HUES6 (cell line): ENCODE measurements around the gene KCNB1.

Experiments used
- H3K27ac ChIP-seq: 2 replicates; pipeline ENCODE4 v1.7.0; 2013; ENCODE audit warnings: low read depth, mild to moderate bottlenecking, low read length, inconsistent platforms
- H3K27me3 ChIP-seq: 2 replicates; pipeline ENCODE4 v1.6.1; 2013; ENCODE audit warnings: low read length; ENCODE audit not compliant: control insufficient read depth, insufficient read depth
- H3K36me3 ChIP-seq: 2 replicates; pipeline ENCODE4 v1.6.1; 2013; ENCODE audit warnings: low read length; ENCODE audit not compliant: control insufficient read depth, insufficient read depth
- H3K4me1 ChIP-seq: 2 replicates; pipeline ENCODE4 v1.6.1; 2013; ENCODE audit warnings: low read length; ENCODE audit not compliant: control insufficient read depth, insufficient read depth
- H3K4me3 ChIP-seq: 2 replicates; pipeline ENCODE4 v1.5.1; 2013; ENCODE audit warnings: low read depth, low read length
- H3K9ac ChIP-seq: one replicate; pipeline ENCODE4 v1.6.1; 2013; ENCODE audit warnings: mild to moderate bottlenecking, low read length
- H3K9me3 ChIP-seq: 2 replicates; pipeline ENCODE4 v1.6.1; 2013; ENCODE audit warnings: low read depth, low read length; ENCODE audit not compliant: control insufficient read depth, insufficient read depth

KCNB1 gene

DNA sequence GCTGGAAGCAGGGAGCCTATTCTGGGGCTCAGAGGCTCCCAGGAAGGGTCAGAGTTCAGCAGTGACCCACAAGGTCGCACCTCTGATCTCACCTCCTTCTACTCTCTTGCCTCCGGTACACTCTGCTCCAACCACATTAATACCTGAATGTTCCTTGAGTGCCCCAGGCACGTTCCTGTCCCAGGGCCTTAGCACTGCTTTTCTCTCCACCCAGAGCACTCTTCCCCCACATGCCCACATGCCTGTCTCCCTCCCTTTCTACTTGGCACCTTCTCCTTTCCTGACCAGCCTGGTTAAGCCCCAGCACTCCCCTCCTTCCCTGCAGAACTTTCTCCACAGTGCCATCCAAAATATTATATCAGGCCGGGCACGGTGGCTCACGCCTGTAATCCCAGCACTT, 13.4 kb downstream of the KCNB1 start:
- Histone ChIP-seq H3K27ac (no peak overlapping the region), H3K4me3 (no peak overlapping the region), H3K9me3 (no peaks in the 10 kb centered on the region), H3K9ac (no peak overlapping the region), H3K27me3 (no peaks in the 10 kb centered on the region), H3K4me1 (no peaks in the 10 kb centered on the region), H3K36me3 (no peaks in the 10 kb centered on the region)

DNA sequence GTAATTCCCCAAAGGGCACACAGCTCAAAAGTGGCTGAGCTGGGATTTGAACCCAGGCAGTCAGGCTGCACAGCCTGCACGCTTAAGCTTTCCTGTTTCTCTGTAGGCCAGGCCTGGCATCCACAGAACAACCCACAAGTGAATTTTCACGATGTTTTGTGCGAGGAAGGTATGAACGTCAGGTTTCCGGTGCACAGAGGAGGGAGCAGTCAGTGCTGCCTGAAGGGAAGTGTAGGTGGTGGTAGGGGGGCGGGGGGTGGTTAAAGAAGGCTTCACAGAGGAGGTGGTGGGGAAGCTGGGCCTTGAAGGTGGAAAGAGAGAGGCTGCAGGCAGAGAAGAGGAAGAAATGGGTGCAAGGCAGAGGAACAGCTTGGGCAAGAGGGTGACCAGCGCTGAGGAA, 14.1 kb downstream of the KCNB1 start:
- H3K27ac ChIP-seq, result no peak overlapping the region
- H3K9me3 ChIP-seq, result no peaks in the 10 kb centered on the region
- no peak overlapping the region for H3K9ac ChIP-seq
- no peaks in the 10 kb centered on the region for H3K27me3 ChIP-seq
- no peaks in the 10 kb centered on the region for H3K36me3 ChIP-seq
- H3K4me3 ChIP-seq, result no peak overlapping the region
- no peaks in the 10 kb centered on the region for H3K4me1 ChIP-seq

DNA sequence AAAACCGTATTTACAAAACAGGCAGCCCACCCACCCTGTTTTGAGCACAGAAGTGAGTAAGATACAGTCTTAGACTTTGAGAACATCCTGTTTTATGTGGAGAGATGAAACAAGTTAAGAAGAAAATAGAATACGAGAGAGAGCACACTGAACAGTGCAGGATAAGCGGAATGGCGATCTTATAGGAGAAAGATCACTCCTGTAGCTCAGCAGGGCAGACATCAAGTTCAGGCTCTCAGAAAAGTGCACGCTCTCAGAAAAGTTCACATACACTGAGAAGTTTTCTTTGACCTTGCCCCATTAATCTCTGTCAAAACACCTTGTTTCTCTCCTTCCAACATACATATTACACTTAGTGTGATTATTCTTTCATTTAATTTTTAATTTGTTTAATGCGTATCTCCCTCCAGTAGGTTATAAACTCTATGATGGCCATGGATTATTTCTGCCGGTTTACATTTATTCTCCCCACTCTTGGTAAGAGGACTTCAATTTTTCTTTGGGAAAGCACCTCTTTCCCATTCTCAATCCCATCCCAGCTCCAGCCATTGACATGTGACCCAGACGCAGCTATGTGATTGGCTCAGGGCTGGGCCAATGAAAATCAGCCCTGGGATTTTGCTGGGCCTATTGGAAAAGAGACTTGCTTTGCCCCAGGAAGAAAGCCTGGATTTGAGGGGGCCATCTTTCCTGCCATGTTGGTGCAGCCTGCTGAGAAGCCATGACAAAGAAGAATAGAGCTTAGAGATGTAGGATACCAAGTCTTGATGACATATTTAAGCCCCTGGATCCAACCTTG, 16.2 kb downstream of the KCNB1 start:
- H3K27me3 ChIP-seq, result no peaks in the 10 kb centered on the region
- no peaks in the 10 kb centered on the region for H3K4me1 ChIP-seq
- no peak overlapping the region for H3K4me3 ChIP-seq

DNA sequence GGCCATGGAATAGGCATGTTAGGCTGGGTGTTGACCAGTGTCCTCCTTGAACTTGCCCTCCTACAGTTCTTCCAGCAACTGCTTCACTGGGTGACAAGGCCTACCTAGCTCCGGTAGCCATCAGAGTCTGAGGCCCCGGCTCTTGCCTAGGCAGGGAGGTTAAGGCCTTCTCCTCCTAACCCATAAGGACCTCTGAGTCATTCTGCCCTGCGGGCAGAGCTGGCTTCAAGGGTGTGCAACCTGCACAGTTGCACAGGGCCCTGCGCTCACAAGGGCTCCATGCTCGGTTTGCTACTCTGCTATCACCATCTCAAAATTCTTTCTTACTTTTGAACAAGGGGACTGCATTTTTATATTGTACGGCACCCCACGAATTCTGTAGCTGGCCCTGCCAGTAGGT, 17.9 kb downstream of the KCNB1 start:
- Histone ChIP-seq H3K9ac (no peak overlapping the region), H3K27me3 (no peaks in the 10 kb centered on the region), H3K9me3 (no peaks in the 10 kb centered on the region), H3K36me3 (no peaks in the 10 kb centered on the region), H3K27ac (no peak overlapping the region), H3K4me3 (no peak overlapping the region), H3K4me1 (no peaks in the 10 kb centered on the region)

More for the DNA sequence above, 16.2 kb downstream of the KCNB1 start:
- Histone ChIP-seq H3K36me3 (no peaks in the 10 kb centered on the region), H3K9me3 (no peaks in the 10 kb centered on the region), H3K9ac (no peak overlapping the region), H3K27ac (no peak overlapping the region)

DNA sequence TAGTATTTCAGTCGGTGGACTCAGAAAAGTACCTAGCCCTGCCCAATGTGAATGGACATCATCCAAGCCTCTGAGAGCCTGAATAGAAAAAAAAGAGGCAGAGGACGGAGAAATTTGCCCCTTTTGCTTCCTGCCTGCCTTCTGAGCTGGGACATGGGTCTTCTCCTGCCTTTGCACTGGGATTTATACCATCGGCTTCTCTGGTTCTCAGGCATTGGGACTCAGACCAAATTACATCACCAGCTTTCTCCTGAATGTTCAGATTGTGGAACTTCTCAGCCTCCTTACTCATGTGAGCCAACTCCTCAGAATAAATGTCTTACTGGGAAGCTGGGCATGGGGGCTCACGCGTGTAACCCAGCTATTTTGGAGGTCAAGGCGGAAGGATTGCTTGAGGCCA, 19.8 kb downstream of the KCNB1 start:
- Histone ChIP-seq H3K9ac (no peak overlapping the region), H3K9me3 (no peaks in the 10 kb centered on the region), H3K36me3 (no peaks in the 10 kb centered on the region), H3K27ac (no peak overlapping the region), H3K27me3 (no peaks in the 10 kb centered on the region), H3K4me3 (no peak overlapping the region), H3K4me1 (no peaks in the 10 kb centered on the region)

DNA sequence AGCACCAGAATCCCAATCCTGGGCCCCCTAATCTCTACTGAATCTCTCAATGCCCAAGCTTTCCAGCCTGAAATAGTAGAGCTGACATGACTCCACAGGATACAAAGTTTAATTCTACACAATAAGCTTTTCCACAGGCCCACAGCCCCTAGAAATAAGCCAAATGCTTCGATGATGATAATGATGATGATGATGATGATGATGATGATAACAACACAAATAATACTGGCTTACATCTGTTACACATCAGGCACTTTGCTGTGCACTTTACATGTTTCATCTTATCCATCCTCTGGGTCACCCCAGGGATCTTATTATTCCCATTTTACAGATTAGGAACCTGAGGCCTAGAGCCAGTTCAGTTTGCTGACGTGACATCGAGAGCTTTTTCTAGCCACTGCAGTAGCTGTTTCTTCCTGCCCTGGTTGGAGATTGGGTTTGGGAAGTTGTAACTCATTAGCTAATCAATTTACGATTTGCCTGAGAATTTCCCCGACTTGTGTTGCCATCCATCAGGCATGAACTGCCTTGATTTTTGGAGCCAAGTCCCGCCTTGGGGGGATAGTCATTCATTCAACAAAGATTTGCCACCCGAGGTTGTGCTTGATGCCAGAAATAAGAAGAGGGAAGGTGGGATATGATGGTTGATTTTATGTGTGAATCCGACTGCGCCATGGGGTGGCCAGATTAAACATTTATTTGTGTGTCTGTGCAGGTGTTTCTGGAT, 20.4 kb downstream of the KCNB1 start:
- H3K9me3 ChIP-seq, result no peaks in the 10 kb centered on the region
- H3K36me3 ChIP-seq, result no peaks in the 10 kb centered on the region
- H3K4me3 ChIP-seq, result no peak overlapping the region
- H3K4me1 ChIP-seq, result no peaks in the 10 kb centered on the region
- no peak overlapping the region for H3K27ac ChIP-seq
- no peaks in the 10 kb centered on the region for H3K27me3 ChIP-seq
- H3K9ac ChIP-seq, result no peak overlapping the region

DNA sequence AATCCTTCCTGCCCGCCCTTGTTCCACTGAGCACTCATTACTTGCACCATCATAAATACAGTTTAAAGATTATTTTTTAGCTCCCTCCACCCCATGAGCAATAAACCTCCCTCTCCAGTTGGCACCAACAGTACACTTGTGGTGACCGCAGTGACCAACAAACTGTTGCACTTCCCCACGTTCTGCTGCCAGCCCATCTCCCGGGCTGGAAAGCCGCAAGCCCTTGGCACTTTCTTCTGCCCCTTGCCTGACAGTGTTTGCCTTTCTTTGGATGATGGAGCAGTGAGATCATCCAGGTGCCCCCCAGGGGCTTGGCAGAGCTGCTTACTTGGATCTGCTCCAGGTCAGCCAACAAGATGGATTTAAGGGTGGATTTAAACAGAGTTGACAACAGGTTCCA, 21.6 kb downstream of the KCNB1 start:
- H3K9ac ChIP-seq, result no peak overlapping the region
- no peak overlapping the region for H3K27ac ChIP-seq
- H3K9me3 ChIP-seq, result no peaks in the 10 kb centered on the region
- H3K27me3 ChIP-seq, result no peaks in the 10 kb centered on the region
- no peaks in the 10 kb centered on the region for H3K36me3 ChIP-seq
- no peak overlapping the region for H3K4me3 ChIP-seq
- no peaks in the 10 kb centered on the region for H3K4me1 ChIP-seq

DNA sequence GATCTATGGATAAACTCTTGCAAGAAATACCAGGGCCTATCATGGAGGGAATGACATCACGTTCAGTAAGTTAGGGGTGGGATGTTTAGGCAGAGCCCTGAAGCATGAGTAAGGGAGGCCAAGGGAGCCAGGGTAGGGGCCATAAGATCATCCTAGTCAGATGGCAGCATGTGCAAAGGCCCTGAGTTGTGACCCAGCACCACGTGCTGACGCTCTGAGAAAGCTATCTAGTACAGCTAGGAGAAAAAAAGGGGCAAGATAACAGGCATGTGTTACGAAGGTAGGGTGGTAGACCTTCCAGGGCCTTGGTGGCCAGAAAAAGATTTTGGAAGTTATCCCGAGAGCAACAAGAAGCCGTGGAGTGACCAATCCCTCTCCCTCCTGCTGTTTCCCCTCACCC, 22.3 kb downstream of the KCNB1 start:
- no peaks in the 10 kb centered on the region for H3K4me1 ChIP-seq
- no peaks in the 10 kb centered on the region for H3K27me3 ChIP-seq
- no peaks in the 10 kb centered on the region for H3K9me3 ChIP-seq
- no peak overlapping the region for H3K4me3 ChIP-seq
- H3K27ac ChIP-seq, result no peak overlapping the region
- no peaks in the 10 kb centered on the region for H3K36me3 ChIP-seq
- H3K9ac ChIP-seq, result no peak overlapping the region

DNA sequence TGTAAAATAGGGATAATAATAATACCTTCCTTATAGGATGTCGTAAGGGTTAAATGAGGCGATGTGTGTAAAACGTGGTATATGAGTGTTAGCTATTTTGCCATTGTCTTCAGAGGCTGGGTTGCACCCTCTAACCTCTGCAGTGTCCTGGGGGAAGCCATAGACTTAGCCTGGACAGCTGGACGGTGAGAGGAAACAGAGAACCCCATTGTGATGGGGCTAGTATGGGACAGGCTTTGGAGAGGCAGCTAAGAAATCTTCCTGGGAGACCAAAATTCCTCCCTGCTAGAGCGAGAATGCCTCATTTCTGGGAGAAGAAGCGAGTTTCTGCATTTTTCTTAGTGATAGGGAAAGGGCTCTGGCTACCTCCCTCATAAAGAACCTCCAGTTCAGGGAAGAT, 22.8 kb downstream of the KCNB1 start:
- Histone ChIP-seq H3K9me3 (no peaks in the 10 kb centered on the region), H3K27me3 (no peaks in the 10 kb centered on the region), H3K4me3 (no peak overlapping the region), H3K36me3 (no peaks in the 10 kb centered on the region), H3K9ac (no peak overlapping the region), H3K4me1 (no peaks in the 10 kb centered on the region), H3K27ac (no peak overlapping the region)

DNA sequence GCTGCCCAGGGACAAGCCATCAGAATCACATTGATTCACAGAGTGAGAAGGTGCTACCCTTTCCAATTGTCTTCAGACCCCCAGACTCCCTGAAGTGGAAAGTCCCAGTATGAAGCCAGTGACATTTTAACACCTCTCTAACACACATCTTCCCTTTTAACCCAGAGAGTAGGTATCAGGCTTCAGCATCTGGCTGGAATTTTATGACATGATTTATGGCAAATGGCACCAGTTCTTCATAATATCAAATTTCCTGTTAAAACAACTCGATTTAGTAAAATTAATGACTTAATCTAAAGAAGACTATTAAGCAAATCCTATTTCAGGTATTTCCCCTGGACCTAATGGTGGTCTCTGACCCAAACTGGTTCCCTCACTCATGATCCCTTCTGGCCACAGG, 25.0 kb downstream of the KCNB1 start:
- Histone ChIP-seq H3K27ac (no peak overlapping the region), H3K27me3 (no peaks in the 10 kb centered on the region), H3K9me3 (no peaks in the 10 kb centered on the region), H3K9ac (no peak overlapping the region), H3K36me3 (no peaks in the 10 kb centered on the region), H3K4me3 (no peak overlapping the region), H3K4me1 (no peaks in the 10 kb centered on the region)

DNA sequence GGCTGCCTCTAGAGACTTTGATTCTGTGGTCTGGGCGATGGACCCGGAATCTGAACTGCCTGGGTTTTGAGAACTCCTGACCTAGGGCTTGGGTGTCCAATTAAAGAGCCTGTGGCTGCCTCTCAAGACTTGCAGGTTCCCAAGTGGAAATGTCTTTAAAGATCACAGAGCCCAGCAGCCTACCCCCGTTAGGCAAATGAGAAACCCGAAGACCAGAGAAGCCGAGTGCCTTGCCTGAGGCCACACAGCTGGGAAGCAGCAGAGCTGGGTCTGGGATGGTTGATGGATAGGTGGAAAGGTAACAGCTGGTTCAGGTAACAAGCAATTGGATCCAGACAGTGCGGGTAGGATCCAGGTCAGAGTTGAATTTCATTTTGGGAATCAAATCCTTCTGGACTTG, 25.8 kb downstream of the KCNB1 start:
- no peak overlapping the region for H3K27ac ChIP-seq
- no peaks in the 10 kb centered on the region for H3K36me3 ChIP-seq
- no peak overlapping the region for H3K9ac ChIP-seq
- H3K9me3 ChIP-seq, result no peaks in the 10 kb centered on the region
- H3K4me1 ChIP-seq, result no peaks in the 10 kb centered on the region
- H3K4me3 ChIP-seq, result no peak overlapping the region
- no peaks in the 10 kb centered on the region for H3K27me3 ChIP-seq
